DND-41 (cell line): ENCODE data around the gene PRR7.

Experiments used
- EZH2 ChIP-seq: IDR thresholded peaks from 3 replicates; pipeline ENCODE4 v1.6.1; 2012; ENCODE audit warnings: borderline replicate concordance, low read depth, mild to moderate bottlenecking, moderate library complexity, low read length, inconsistent platforms; ENCODE audit not compliant: severe bottlenecking
- TF ChIP-seq, protein P1 (sequence below): IDR thresholded peaks from 2 replicates; pipeline ENCODE4 v1.5.1; 2012; ENCODE audit warnings: borderline replicate concordance, low read length, moderate library complexity, mild to moderate bottlenecking; ENCODE audit not compliant: poor library complexity, severe bottlenecking; ENCODE audit errors: extremely low read depth

DNA sequence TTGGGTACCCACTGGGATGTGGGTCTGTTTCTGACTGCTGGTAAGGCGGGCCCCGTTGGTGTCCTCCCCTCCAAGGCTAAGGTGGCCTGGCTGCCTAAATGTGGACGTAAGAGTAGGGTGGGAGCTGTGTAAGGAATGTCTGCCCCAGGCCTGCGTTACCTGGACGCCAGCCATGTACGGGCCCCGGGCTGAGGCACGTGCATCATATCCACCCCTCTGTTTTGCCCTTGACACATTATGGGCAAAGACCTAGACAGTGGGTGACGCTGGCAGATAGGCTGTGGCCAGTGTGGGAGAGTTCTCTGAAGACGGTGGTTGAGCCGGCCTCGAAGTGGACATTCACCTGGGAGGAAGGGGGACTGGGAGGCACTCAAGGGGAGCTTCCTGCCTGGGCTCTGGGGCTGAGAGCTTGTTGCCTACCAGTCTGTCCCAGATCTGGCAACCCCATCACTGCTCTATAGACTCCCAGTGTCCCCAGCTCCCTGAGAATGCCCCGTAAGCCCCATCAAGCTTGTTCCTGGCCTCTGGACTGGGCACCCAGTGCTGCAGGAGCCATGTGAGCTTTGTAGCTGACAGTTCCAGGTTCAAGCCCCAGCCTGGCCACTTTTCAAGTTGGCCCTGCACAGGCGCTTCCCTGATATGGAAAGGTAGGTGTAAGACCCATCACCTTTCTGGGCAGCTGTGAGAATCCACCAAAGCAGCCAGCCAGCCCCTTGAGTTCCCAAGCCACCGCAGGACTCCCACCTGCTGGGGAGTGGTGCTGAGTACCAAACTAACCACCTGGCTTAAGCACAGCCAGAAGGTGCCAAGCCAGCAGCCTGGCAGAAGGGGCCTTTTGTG lies 3.2 kb upstream of the PRR7 start:
- TF ChIP-seq, protein P1, sequence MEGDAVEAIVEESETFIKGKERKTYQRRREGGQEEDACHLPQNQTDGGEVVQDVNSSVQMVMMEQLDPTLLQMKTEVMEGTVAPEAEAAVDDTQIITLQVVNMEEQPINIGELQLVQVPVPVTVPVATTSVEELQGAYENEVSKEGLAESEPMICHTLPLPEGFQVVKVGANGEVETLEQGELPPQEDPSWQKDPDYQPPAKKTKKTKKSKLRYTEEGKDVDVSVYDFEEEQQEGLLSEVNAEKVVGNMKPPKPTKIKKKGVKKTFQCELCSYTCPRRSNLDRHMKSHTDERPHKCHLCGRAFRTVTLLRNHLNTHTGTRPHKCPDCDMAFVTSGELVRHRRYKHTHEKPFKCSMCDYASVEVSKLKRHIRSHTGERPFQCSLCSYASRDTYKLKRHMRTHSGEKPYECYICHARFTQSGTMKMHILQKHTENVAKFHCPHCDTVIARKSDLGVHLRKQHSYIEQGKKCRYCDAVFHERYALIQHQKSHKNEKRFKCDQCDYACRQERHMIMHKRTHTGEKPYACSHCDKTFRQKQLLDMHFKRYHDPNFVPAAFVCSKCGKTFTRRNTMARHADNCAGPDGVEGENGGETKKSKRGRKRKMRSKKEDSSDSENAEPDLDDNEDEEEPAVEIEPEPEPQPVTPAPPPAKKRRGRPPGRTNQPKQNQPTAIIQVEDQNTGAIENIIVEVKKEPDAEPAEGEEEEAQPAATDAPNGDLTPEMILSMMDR: no peak
- TF ChIP-seq EZH2: no peak
